ENCODE data around the gene ATAD3A. TPM values are rescaled to one million over a fixed set of nuclear protein-coding genes. Genes with fewer than 3 reads are reported as not detected.

ATAD3A gene
- total RNA-seq, 1 donor: 35.6 TPM

- TF ChIP-seq CTCF (IDR thresholded peaks at IDR 0.05; ENCODE audit: insufficient read depth, low read length): no peak
- DNase-seq (ENCODE audit: low read depth): no peak
- no peak overlapping the region for H3K4me3 ChIP-seq (ENCODE audit: low read depth, low read length)
Measured at GRCh38 chr1:1561801-1562470, 50.0 kb downstream of the ATAD3A start.

- TF ChIP-seq CTCF (IDR thresholded peaks at IDR 0.05; ENCODE audit: insufficient read depth, low read length): no peak
- no peak overlapping the region for H3K4me3 ChIP-seq (ENCODE audit: low read depth, low read length)
Measured at GRCh38 chr1:1562556-1563195, 50.7 kb downstream of the ATAD3A start.

DNA sequence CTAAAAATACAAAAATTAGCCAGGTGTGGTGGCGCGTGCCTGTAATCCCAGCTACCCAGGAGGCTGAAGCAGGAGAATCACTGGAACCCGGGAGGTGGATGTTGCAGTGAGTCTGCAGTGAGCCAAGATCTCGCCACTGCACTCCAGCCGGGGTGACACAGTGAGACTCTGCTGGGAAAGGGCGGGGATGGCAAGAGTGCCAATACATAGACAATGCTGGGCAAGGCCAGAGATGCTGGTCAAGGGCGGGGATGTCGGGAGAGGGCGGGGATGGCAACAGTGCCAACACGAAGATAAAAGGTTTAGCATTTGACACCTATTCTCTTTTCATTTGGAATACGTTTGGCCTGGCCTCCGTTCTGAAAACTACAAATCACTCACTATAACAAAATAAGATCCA, 51.7 kb downstream of the ATAD3A start:
- no peak for TF ChIP-seq CTCF (IDR thresholded peaks at IDR 0.05; ENCODE audit: insufficient read depth, low read length)
- DNase-seq (ENCODE audit: low read depth): no peak

More at GRCh38 chr1:1562556-1563195, 50.7 kb downstream of the ATAD3A start:
- no peak for DNase-seq (ENCODE audit: low read depth)

DNA sequence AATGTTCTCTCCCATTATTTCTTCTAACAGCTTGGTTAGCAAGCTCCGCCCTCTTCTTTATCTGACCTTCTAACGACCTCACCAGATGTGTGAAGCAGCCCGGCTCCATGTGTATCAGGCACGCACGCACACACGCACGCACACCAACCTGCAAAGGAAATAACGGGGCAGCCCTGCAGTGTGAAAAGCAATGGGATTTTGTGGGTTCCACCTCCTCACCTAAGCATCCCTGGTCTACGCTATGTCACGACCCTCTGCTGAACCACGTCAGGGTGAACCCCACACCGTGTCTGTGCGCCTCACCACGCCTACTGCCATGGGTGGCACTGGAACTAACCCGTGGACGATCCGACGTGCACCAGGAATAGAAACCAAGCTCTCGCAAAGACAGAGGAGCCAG, 52.3 kb downstream of the ATAD3A start:
- no peak overlapping the region for H3K4me3 ChIP-seq (ENCODE audit: low read depth, low read length)
- no peak for TF ChIP-seq CTCF (IDR thresholded peaks at IDR 0.05; ENCODE audit: insufficient read depth, low read length)
- no peak for DNase-seq (ENCODE audit: low read depth)

More for the DNA sequence above, 51.7 kb downstream of the ATAD3A start:
- no peak overlapping the region for H3K4me3 ChIP-seq (ENCODE audit: low read depth, low read length)

DNA sequence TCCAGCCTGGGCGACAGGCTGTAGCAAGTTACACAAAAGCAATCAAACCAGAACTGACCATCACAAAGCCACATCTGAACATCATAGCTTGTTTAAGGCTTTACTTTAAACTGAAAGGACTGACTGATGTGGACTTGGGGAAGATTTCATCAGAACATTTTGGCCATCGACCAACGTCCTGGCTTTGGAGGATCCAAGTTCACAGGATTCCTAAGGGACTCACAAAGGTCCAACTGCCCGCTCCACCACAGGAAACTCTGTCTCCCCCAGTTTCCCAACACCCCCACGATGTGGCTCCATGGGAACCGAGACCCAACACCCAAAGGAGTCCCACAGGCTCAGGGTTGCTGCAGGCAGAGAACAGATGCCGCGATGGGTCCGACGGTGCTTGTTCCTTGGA, 53.4 kb downstream of the ATAD3A start:
- DNase-seq (ENCODE audit: low read depth): no peak
- TF ChIP-seq CTCF (IDR thresholded peaks at IDR 0.05; ENCODE audit: insufficient read depth, low read length): no peak
- H3K4me3 ChIP-seq (ENCODE audit: low read depth, low read length): no peak overlapping the region

- DNase-seq (ENCODE audit: low read depth): no peak
- no peak overlapping the region for H3K4me3 ChIP-seq (ENCODE audit: low read depth, low read length)
- no peak for TF ChIP-seq CTCF (IDR thresholded peaks at IDR 0.05; ENCODE audit: insufficient read depth, low read length)
Measured at GRCh38 chr1:1567152-1567875, 55.4 kb downstream of the ATAD3A start.
